ENCODE results near the gene TAS2R40. TPM values are rescaled to one million over a fixed set of nuclear protein-coding genes. Genes with fewer than 3 reads are reported as not detected.
"Not testable (repeated sequence)": the region's sequence is repeated elsewhere in the genome, so short reads cannot be mapped to it uniquely, and the experiment has no call there.

Gene TAS2R40
- not detected for total RNA-seq

DNA sequence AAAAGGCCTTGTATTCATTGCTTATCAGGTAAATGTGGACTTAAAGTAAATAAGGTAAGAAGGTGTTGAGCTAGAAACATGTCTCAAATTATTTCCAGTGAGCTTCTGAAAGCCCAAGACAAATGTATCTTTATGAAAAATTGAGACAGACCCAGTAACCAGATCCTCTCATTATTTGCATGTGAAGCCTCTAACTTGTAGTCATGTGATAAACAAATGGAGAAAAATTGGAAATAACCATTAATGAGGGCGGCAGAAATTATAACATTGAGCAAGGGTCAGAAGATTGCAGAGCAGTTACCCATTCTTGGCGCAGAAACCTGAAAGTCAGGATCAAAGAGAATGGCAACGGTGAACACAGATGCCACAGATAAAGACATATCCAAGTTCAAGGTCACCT, at the start of gene TAS2R40:
TSS of gene TAS2R40 (plus strand) at position 301 of the 400 bp plus-strand sequence. CDS start at position 343, 42 bp downstream.
- POLR2A ChIA-PET: no interaction called here
- CTCF ChIA-PET: interaction anchor here (0.9 to 2.9 kb wide), 3 partner anchors 7 to 218 kb away, joined by 3 to 9 read pairs (median 3); no protein-coding TSS in a partner anchor

DNA sequence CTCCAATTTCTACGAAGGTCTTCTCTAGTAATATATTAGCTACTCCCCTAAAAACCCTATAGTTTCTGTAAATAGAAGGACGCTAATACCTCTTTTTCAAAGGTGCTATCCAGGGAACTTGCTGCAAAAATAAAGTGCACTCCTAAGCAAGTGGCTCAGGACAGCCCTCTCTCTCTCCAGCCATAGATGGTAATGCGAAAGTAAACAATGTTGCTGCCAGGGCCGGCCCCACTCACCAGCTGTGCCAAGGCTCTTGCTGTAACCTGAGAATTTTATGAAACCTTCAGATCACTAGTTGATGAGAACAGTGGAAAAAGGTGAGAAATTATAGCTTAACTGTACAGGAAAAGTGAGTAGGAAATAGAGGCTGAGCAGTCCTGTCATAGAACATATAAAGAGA, 49.5 kb upstream of the TAS2R40 start:
- ChIA-PET POLR2A (no interaction called here), CTCF (interaction anchor here (1.1 kb wide), 1 partner anchor 144 kb away, joined by 3 read pairs; the partner anchor contains the start of gene CLCN1)

DNA sequence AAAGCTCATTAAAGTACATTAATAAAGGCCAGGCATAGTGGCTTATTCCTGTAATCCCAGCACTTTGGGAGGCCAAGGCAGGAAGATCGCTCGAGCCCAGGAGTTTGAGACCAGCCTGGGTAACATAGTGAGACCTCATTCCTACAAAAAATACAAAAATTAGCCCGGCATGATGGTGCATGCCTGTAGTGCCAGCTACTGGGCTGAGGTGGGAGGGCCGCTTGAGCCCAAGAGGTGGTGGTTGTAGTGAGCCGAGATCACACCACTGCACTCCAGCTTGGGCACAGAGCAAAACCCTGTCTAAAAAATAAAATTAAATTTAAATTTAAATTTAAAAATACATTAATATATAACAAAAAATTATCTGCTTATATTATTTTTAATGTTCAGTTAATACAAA, 45.7 kb upstream of the TAS2R40 start:
- CTCF ChIA-PET: no interaction called here
- POLR2A ChIA-PET: no interaction called here

DNA sequence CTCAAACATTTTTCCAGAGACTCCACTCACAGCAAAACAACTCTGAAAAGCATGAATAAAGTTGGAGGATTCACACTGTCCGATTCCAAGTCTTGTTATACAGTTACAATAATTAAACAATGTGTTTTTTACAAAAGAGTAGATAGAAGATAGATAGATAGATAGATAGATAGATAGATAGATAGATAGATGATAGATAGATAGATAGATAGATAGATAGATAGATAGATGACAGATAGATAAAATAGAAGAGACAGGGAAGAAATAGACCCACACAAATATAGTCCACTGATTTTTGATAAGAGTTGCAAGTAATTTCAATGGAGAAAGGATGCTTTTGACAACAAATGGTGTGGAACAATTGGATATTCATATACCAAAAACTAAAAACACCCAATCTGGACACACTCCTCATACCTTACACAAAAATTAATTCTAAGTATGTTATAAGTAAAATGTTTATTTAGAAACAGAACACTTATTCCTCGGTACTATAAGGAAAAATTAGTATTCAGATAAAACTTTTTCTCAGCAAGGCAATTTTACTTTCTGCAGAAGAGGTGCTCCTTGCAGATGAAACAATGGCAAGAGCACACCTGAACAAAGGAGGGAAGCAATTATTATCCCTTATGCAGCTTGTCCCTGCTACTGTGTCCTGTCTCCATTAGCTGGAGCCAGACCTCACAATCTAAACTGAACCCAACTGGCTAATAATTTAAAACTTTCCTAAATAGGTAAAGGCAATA, 44.3 kb upstream of the TAS2R40 start:
- ChIA-PET POLR2A (no interaction called here), CTCF (no interaction called here)

DNA sequence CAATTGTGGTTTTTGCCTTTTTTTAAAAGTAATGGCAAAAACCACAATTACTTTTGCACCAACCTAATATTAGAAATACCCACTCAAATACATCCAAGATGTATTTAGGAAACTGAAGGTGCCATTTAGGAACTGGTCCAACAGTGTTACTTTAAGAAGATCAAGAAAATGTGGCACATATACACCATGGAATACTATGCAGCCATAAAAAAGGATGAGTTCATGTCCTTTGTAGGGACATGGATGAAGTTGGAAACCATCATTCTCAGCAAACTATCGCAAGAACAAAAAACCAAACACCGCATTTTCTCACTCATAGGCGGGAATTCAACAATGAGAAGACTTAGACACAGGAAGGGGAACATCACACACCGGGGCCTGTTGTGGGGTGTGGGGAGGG, 41.1 kb upstream of the TAS2R40 start:
- POLR2A ChIA-PET, CTCF ChIA-PET: not testable (repeated sequence)

DNA sequence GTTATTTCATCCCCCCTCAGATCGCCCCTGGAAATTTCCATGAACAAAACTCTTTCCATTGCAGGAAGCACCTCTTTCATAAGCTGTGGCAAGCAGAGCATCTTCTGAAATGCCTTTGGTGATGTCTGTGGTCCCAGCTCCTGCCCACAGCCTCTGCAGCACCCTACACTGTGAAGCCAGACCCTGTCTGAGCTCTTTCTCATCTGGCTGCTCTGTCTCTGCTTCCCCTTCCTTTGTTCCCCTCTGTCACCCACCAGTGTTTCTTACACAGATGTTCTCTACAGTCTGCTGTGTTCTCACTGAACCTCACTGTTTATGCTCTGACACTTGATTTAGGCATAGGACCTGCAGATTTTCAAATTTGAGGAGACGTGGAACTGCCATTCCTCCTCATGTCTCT, 40.5 kb upstream of the TAS2R40 start:
- ChIA-PET POLR2A (no interaction called here), CTCF (no interaction called here)

DNA sequence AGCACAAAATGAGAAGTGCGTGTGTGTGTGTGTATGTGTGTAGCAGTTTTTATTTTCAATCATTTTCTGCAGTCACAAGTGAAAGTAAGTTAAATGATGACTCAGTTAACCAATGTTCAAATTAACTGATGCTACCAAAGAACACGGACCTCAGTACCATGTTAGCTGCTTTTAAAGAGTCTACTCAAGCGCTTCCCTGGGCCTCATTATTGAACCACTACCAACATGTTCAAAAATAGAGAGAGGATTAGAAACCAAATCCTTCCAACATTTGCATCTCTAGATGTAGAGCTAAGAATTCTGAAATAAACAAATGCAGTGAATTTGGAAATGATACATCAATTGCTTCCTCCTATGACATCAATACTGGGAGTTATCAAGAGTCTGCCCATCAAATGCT, 38.8 kb upstream of the TAS2R40 start, which contains the start of gene TAS2R39:
TSS of gene TAS2R39 (plus strand) at position 396 of the 400 bp plus-strand sequence. CDS start at position 396, 0 bp downstream.
- CTCF ChIA-PET: no interaction called here
- POLR2A ChIA-PET: no interaction called here

DNA sequence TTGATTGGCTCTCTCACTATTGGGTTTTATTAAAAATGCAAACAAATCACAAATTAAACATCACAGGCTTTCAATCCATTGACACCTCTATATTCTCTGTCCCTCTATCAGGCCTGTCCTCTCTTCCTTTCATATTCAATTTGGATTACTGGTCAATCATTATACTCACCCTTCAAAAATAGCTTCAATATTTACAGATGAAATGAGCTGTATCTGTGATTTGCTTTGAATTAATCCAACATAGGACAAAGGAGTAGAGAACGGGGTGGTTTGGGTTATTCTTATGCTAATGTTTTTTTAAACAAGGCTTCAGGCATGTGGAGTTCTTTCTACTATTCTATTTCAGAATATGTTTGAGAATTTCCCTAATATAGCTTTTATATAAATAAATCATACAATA, 36.3 kb upstream of the TAS2R40 start:
- ChIA-PET CTCF (no interaction called here), POLR2A (no interaction called here)

DNA sequence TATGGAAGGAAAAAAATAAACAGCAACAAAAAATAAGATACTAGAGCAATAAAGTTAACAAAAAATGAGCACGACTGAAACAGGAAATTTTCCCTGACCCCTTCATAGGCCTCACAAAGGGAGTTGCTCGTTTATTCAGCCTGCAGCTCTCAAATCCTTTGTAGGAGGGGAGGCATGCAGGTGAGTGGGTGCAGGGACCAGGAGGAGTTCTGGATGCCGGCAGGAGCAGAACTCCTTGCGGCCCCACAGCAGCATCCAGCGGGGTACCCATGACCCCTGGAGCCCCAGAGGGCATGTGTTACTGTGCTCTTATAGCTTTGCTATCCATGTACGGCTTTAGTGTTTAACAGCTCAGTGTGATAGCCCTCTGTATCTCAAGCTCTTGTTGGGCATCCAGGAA, 32.8 kb upstream of the TAS2R40 start:
- ChIA-PET CTCF (no interaction called here), POLR2A (no interaction called here)

DNA sequence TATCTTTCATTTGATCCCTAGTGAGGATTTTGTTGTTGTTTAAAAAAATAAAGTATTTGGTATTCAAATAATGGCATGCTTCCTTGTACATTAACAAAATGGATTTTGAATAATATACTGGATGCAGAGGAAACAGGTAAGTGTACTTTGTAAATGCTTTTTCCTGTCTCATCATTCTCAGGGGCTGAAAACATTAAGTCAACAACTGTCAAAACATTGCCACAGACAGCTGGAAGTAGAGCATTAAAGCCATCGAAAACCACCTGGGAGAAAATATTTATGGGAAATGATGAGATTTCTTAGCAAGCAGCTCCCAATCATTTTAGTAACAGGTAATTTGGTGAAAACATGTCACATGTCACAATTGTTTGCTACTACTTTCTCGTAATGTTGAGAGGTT, 28.0 kb upstream of the TAS2R40 start:
- ChIA-PET CTCF (interaction anchor here (0.6 kb wide), 1 partner anchor 71 kb away, joined by 3 read pairs; no protein-coding TSS in a partner anchor), POLR2A (no interaction called here)

DNA sequence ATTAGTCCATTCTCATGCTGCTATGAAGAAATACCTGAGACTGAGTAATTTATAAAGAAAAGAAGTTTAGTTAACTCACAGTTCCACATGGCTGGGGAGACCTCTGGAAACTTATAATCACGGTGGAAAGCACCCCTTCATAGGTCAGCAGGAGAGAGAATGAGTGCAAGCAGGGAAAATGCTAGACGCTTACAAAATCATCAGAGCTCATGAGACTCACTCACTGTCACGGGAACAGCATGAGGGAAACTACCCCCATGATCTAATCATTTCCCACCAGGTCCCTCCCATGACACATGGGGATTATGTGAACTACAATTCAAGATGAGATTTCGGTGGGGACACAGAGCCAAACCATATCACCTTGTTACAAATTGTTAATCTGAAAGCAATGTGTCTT, 22.8 kb upstream of the TAS2R40 start:
- CTCF ChIA-PET: no interaction called here
- POLR2A ChIA-PET: interaction anchor here (1.0 kb wide), 1 partner anchor 9 kb away, joined by 3 read pairs; no protein-coding TSS in a partner anchor

DNA sequence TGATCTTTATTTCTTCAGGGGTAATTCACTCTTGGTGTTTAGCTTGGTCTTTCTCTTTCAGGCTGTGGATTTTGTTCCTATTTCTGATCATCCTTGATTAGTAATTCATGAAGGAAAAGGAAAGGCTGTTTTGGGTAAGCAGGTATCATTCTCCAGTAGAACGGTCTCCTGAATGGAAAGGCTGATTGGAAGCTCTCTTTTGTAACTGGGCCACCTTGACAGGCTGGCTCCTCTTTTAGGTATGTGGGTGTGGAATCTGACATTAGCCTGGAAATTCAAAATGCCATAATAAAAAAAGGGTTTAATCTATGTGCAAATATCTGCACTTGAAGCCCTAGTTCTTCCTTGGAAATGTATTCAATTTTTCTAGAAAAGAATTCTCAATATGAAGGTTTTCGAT, 19.7 kb upstream of the TAS2R40 start:
- POLR2A ChIA-PET: no interaction called here
- CTCF ChIA-PET: interaction anchor here (3.8 kb wide), 1 partner anchor 13 kb away, joined by 18 read pairs; no protein-coding TSS in a partner anchor

DNA sequence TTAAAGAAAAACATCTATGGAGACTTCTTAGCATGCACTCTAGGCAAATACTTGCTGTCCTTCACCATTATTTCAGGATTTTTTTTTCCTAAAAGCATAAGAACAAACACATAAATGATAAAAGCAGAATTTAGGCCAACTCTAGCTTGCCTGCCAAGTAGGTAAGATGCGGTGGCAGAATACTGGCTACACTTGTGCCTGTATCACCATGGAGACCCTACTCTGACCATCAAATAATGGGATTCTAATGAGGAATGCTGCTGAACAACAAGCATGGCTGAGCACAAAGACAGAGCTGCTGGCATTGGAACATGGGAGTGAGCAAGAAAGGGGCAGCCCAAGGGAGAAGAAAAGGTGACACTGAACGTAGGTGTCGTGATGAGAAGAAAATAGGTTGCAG, 18.5 kb upstream of the TAS2R40 start:
- POLR2A ChIA-PET: interaction anchor here (0.6 kb wide), 1 partner anchor 686 kb away, joined by 3 read pairs; no protein-coding TSS in a partner anchor

DNA sequence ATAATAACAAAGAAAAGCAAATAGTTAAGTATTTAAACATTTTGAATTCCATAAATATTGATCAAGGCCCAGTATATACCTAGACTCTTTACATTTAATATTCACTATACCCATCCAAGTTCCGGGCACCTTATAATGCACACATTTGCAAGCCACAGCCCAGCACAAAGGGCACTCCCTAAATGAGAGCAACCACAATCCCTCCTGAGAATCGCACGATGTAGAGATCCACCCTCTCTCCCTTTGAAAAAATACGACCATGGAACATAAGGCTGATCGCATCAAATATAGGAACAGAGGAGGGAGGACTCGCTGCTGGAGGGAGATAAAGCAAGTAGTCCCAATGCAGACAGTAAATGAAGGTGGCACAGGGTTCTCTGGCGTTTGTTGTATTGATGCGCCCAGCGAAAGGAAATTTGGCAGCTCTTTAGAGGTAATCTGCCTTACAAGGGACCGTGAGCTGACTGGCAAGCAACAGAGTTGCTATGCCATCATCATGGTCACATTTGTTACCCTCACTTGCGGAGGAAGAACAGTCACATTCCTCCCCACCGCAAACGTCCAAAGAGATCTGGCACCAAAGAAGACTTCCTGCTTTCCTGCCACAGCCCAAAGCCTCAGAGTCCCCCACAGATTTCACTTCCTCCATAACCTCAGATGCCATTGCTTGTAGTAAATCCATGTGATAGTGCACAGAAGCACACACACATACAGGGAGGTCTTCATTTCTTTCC, 16.1 kb upstream of the TAS2R40 start:
- ChIA-PET CTCF (interaction anchor here (1.0 kb wide), 1 partner anchor 9 kb away, joined by 3 read pairs; no protein-coding TSS in a partner anchor), POLR2A (no interaction called here)

More for the DNA sequence above, 18.5 kb upstream of the TAS2R40 start:
- CTCF ChIA-PET: interaction anchor here (0.9 to 3.8 kb wide), 4 partner anchors 12 to 200 kb away, joined by 3 to 18 read pairs (median 4); no protein-coding TSS in a partner anchor

DNA sequence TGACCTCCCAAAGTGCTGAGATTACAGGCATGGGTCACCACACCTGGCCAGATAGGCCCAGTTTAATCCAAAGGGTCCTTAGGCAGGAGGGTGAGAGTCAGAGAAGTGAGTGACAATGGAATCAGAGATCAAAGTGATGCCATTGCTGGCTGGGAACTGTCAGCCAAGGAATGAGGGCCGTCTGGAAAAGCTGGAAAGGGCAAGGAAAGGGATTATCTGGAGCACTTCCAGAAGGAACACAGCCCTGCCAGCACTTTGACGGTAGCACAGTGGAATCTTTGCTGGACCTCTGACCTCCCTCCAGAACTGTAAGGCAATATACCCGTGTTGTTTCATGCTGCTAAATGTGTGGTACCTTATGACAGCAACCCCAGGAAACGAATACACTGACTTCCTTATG, 11.3 kb upstream of the TAS2R40 start:
- ChIA-PET POLR2A (no interaction called here), CTCF (no interaction called here)

DNA sequence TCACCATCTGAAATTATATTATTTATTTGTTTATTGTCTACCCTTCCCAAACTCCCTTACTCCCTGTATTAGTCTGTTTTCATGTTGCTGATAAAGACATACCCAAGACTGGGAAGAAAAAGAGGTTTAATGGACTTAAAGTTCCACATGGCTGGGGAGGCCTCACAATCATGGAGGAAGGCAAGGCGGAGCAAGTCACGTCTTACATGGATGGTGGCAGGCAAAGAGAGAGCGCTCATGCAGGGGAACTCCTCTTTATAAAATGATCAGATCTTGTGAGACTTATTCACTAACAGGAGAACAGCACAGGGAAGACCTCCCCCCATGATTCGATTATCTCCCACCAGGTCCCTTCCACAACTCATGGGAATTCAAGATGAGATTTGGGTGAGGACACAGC, 8.4 kb upstream of the TAS2R40 start:
- CTCF ChIA-PET: interaction anchor here (1.2 to 3.2 kb wide), 3 partner anchors 10 to 211 kb away, joined by 4 to 26 read pairs (median 18); no protein-coding TSS in a partner anchor
- POLR2A ChIA-PET: not testable (repeated sequence)

DNA sequence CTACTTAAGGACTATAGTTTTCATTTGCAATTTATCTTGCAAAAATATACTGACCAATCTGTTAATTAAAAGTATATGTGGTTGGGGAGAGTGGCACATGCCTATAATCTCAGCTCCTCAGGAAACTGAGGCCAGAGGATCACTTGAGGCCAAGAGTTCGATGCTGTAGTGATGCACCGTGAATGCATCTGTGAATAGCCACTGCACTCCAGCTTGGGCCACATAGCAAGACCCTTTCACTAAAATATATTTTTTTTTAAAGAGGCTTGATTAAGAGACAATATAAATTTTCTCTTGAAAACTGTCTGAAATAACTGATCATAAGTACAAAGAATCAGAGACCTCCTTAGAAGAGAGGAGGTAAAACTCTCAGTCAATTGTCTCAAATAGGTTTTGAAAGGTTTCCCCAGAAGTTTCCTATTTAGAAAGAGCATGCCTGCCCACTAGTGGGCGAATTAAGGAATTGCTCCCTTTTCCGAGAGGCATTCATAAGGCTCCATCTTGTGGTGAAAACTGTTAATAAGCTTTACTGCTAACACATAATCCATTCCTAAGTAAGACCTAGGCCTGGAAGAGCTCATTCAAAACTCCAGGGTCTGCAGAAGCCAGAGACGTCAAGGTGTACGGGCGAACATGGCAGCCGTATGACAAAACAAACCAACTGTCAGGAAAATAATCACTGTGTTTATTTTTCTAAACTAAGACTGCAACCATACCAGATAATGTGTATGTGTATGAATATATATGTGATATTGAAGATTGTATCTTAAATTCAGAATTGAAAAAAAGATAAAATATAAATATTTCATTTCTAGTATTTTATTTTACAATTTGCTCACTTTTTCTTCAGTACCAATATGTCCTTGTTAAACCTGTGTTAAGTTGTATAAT, 6.8 kb upstream of the TAS2R40 start:
- ChIA-PET CTCF (interaction anchor here (0.7 to 3.2 kb wide), 22 partner anchors 8 to 895 kb away, joined by 3 to 26 read pairs (median 4); no protein-coding TSS in a partner anchor), POLR2A (no interaction called here)

DNA sequence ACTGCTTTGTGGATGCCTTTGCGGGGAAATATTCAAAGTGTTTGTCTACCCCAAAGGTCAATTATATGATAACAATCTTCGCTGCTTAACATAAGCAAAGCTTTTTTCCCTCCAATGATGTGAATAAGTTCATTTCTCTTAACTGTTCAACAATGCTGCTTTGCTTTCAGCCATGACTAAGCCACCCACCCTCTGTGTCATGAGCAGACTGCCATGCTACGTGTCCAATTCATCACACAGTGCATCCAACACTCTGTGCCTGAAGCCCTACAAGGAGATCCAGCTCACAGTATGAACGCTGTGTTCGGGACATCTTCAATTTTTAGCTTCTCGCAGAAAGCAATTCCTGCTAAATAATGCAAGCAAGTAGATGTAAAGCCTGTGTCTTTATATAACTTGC, 5.7 kb upstream of the TAS2R40 start:
- ChIA-PET POLR2A (no interaction called here), CTCF (interaction anchor here (0.9 to 3.2 kb wide), 4 partner anchors 13 to 214 kb away, joined by 3 to 26 read pairs (median 10); no protein-coding TSS in a partner anchor)

DNA sequence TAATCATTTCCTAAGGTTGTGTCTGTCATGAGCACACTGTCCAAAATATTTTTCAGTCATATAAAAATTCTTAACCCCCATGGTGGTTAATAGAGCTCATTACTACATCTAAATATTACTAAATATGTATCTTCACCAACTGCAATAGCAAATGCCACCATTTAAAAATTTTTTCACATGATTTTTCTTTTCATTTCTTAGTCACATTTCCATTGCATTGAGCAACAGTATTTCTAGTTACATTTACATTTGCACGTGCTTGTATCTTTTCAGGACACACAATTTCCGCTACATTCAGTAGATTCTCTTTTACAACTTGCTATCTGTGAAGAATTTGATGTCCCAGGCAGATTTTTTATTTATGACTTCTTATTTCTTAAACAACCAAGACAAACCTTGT, 5.2 kb upstream of the TAS2R40 start:
- CTCF ChIA-PET: interaction anchor here (0.9 to 3.2 kb wide), 4 partner anchors 13 to 215 kb away, joined by 3 to 26 read pairs (median 10); no protein-coding TSS in a partner anchor

More for the DNA sequence above, 5.2 kb upstream of the TAS2R40 start:
- POLR2A ChIA-PET: no interaction called here

All from activated CD8-positive, alpha-beta memory T cell treated with anti-CD3 and anti-CD28 coated beads for 36 hours (primary cell).